GM12878 (cell line): ENCODE results near the gene HEATR3. TPM values are rescaled to one million over a fixed set of nuclear protein-coding genes. Genes with fewer than 3 reads are reported as not detected.

Experiments
- CHD2 ChIP-seq: IDR thresholded peaks from 2 replicates; pipeline ENCODE4 v1.6.1; 2011; ENCODE audit warnings: low read depth, low read length, improper control_type of control experiment, borderline replicate concordance
- RCOR1 ChIP-seq: conservative IDR thresholded peaks from 2 replicates; pipeline ENCODE4 v1.6.1; 2012; ENCODE audit warnings: low read depth, low read length, improper control_type of control experiment
- ZBED1 ChIP-seq: IDR thresholded peaks from 2 replicates; pipeline ENCODE4 v1.6.1; 2016; ENCODE audit warnings: borderline replicate concordance
- polyA plus RNA-seq, 11 experiments: library from polyadenylated mRNA; depleted of rRNA in 4 of 11; unstranded in 6 of 11; stranded (reverse) in 5 of 11; fragments of >200 nt; fragmentation: Nextera tagmentation in 4 of 11; fragmentation: Illumina TruSeq in 1 of 11; extraction: Ambion mirVana in 4 of 11; extraction: Trizol in 1 of 11; gene quantifications; 1 replicate in 1 of 11; 2 replicates in 10 of 11; pipeline versions ENCODE4 v1.2.1 to v1.2.3, GENCODE V29; 2011 to 2016; ENCODE audit warnings: inconsistent platforms in 2 of 11, missing spikeins in 2 of 11, low read depth in 1 of 11
- total RNA-seq, 4 experiments: library from RNA; depleted of rRNA in 3 of 4; stranded (reverse); fragments of >200 nt in 3 of 4; fragmentation: Illumina TruSeq in 1 of 4; extraction: Trizol in 1 of 4; gene quantifications; 2 replicates each; pipeline versions ENCODE4 v1.2.1 to v1.2.3, GENCODE V29; 2013 to 2021
- TF ChIP-seq, protein P1 (sequence below): fragments of 450-650 bp; IDR thresholded peaks from 2 replicates; pipeline ENCODE4 v1.6.1; 2016; ENCODE audit warnings: mild to moderate bottlenecking, moderate library complexity, borderline replicate concordance
- TF ChIP-seq, protein P2 (sequence below): IDR thresholded peaks from 2 replicates; pipeline ENCODE4 v1.6.1; 2012; ENCODE audit warnings: mild to moderate bottlenecking, low read depth, low read length

Gene HEATR3
- total and polyA plus RNA-seq, 10 of the 15 experiments (the other 5 are each of a cell fraction or from before 2014, with no cell fraction given): 1.5 to 30.0 (median 17.7) TPM

DNA sequence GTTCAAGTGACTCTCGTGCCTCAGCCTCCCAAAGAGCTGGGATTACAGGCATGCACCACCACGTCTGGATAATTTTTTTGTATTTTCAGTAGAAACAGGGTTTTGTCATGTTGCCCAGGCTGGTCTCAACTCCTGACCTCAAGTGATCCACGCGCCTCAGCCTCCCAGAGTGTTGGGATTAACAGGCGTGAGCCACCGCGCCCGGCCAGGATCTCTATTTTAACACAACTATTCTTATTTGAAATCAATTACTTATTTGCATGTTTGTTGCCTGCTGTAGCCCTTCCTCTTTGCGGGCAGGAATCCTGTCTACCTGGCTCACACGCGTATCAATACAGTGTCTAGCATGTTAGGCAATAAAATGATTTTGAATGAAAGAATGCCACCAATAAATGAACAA lies 41.6 kb upstream of the HEATR3 start (continued):
- TF ChIP-seq, protein P1, sequence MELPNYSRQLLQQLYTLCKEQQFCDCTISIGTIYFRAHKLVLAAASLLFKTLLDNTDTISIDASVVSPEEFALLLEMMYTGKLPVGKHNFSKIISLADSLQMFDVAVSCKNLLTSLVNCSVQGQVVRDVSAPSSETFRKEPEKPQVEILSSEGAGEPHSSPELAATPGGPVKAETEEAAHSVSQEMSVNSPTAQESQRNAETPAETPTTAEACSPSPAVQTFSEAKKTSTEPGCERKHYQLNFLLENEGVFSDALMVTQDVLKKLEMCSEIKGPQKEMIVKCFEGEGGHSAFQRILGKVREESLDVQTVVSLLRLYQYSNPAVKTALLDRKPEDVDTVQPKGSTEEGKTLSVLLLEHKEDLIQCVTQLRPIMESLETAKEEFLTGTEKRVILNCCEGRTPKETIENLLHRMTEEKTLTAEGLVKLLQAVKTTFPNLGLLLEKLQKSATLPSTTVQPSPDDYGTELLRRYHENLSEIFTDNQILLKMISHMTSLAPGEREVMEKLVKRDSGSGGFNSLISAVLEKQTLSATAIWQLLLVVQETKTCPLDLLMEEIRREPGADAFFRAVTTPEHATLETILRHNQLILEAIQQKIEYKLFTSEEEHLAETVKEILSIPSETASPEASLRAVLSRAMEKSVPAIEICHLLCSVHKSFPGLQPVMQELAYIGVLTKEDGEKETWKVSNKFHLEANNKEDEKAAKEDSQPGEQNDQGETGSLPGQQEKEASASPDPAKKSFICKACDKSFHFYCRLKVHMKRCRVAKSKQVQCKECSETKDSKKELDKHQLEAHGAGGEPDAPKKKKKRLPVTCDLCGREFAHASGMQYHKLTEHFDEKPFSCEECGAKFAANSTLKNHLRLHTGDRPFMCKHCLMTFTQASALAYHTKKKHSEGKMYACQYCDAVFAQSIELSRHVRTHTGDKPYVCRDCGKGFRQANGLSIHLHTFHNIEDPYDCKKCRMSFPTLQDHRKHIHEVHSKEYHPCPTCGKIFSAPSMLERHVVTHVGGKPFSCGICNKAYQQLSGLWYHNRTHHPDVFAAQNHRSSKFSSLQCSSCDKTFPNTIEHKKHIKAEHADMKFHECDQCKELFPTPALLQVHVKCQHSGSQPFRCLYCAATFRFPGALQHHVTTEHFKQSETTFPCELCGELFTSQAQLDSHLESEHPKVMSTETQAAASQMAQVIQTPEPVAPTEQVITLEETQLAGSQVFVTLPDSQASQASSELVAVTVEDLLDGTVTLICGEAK: no peak
- TF ChIP-seq, protein P2, sequence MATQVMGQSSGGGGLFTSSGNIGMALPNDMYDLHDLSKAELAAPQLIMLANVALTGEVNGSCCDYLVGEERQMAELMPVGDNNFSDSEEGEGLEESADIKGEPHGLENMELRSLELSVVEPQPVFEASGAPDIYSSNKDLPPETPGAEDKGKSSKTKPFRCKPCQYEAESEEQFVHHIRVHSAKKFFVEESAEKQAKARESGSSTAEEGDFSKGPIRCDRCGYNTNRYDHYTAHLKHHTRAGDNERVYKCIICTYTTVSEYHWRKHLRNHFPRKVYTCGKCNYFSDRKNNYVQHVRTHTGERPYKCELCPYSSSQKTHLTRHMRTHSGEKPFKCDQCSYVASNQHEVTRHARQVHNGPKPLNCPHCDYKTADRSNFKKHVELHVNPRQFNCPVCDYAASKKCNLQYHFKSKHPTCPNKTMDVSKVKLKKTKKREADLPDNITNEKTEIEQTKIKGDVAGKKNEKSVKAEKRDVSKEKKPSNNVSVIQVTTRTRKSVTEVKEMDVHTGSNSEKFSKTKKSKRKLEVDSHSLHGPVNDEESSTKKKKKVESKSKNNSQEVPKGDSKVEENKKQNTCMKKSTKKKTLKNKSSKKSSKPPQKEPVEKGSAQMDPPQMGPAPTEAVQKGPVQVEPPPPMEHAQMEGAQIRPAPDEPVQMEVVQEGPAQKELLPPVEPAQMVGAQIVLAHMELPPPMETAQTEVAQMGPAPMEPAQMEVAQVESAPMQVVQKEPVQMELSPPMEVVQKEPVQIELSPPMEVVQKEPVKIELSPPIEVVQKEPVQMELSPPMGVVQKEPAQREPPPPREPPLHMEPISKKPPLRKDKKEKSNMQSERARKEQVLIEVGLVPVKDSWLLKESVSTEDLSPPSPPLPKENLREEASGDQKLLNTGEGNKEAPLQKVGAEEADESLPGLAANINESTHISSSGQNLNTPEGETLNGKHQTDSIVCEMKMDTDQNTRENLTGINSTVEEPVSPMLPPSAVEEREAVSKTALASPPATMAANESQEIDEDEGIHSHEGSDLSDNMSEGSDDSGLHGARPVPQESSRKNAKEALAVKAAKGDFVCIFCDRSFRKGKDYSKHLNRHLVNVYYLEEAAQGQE: no peak
- no peak for TF ChIP-seq CHD2
- no peak for TF ChIP-seq ZBED1
- no peak for TF ChIP-seq RCOR1
